Measurements from ENCODE around the gene RBBP5. TPM values are rescaled to one million over a fixed set of nuclear protein-coding genes. Genes with fewer than 3 reads are reported as not detected.

The RBBP5 gene
- total RNA-seq, 2 donors from 2014 or later, result 10.0 to 11.0 TPM

- intact Hi-C loops (cut with DNase I), result no loop called here
- ATAC-seq (no peak), DNase-seq (no peak)
These were observed 56.9 kb downstream of the RBBP5 start for GRCh38 chr1:205064741-205065316.

- intact Hi-C loops (cut with DNase I), result no loop called here
- ATAC-seq (no peak), DNase-seq (no peak)
These were observed 57.5 kb downstream of the RBBP5 start for GRCh38 chr1:205064301-205064700.

DNA sequence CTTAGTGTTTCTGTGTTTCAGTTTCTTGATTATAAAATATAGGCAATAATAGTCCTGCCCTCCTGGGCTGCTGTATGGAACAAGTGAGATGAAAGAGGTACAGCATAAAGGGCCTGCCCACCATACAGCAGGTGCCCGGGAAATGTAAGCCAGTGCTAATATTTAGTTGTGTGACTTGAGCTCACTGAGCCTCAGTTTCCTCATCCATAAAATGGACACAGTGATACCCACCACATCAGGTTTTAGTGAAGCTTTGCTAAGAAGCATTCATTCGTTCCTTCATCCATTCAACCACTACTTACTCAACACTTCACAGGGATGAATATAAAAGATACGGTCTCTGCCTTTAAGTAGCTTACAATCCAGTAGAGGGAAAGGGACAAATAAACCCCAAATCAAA, 58.9 kb downstream of the RBBP5 start:
- DNase-seq, result no peak
- ATAC-seq, result no peak
- intact Hi-C loops (cut with DNase I), result no loop called here

- intact Hi-C loops (cut with DNase I), result no loop called here
- DNase-seq (no peak), ATAC-seq (no peak)
These were observed 59.5 kb downstream of the RBBP5 start for GRCh38 chr1:205062319-205062718.

- peak; percentile 69 for DNase-seq
- intact Hi-C loops (cut with DNase I), result loop anchor here in 1 of 2 donors (2.0 kb wide), 1 partner anchor 73 kb away; no protein-coding TSS in a partner anchor
- ATAC-seq, result peak; percentile 76 to 79
These were observed 60.1 kb downstream of the RBBP5 start for GRCh38 chr1:205061665-205062069.

DNA sequence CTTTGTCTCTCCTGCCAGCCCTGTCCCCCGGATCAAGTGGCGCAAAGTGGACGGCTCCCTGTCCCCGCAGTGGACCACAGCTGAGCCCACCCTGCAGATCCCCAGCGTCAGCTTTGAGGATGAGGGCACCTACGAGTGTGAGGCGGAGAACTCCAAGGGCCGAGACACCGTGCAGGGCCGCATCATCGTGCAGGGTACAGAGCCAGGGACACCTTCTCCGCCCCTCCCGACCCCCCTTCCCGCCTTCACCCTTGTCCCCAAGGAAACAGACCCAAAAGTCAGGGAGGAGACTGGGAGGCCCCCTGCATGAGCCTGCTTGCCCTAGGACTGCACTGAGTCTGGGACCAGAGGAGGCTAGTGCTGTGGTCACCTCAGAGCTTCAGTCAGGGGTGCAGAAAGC, 60.6 kb downstream of the RBBP5 start:
- intact Hi-C loops (cut with DNase I), result loop anchor here in 1 of 2 donors (2.0 kb wide), 1 partner anchor 72 kb away; no protein-coding TSS in a partner anchor
- ATAC-seq (no peak), DNase-seq (no peak)

DNA sequence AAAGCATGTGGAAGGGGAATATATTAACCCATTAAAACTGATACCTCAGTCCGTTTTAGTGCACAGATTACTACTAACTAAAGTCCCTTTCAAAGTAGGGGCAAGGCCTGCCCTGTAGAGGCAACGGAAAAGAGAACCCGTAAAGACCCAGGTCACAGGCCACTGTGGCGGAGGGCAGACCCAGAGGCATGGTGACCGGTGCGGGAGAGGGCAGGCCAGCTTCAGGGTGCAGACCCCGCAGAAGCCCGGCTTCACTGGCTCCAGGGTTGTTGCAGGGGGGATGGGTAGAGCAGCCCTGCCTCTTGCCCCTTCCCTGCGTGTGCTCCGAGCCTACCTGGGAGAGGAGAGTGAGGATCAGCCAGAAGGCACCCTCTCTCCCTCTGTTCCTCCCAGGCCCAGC, 61.0 kb downstream of the RBBP5 start:
- intact Hi-C loops (cut with DNase I), result loop anchor here in 1 of 2 donors (2.0 kb wide), 1 partner anchor 72 kb away; no protein-coding TSS in a partner anchor
- ATAC-seq (no peak), DNase-seq (no peak)

- intact Hi-C loops (cut with DNase I), result loop anchor here (2.0 to 5.0 kb wide), 2 partner anchors 71 to 72 kb away; no protein-coding TSS in a partner anchor
- DNase-seq, result no peak
These were observed 62.1 kb downstream of the RBBP5 start for GRCh38 chr1:205059660-205060059.

DNA sequence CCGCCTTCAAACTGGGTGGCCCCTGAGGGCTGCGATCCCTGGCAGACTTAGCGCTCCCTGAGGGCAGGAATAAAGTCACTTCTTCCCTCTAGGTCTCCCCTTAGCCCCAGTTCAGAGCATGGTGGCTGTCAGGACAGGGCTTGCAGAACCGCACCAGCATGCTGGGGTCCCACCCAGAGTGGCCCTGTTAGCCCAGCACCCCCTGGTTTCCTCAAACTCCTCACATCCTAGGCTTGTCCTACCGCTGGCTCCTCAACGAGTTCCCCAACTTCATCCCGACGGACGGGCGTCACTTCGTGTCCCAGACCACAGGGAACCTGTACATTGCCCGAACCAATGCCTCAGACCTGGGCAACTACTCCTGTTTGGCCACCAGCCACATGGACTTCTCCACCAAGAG, 62.9 kb downstream of the RBBP5 start:
- ATAC-seq (no peak), DNase-seq (no peak)
- intact Hi-C loops (cut with DNase I), result loop anchor here in 1 of 2 donors (5.0 kb wide), 1 partner anchor 72 kb away; no protein-coding TSS in a partner anchor

More at GRCh38 chr1:205059660-205060059, 62.1 kb downstream of the RBBP5 start:
- ATAC-seq, result no peak

- ATAC-seq, result no peak
- DNase-seq, result no peak
- intact Hi-C loops (cut with DNase I), result loop anchor here in 1 of 2 donors (5.0 kb wide), 1 partner anchor 71 kb away; no protein-coding TSS in a partner anchor
These were observed 63.8 kb downstream of the RBBP5 start for GRCh38 chr1:205057808-205058575.

- DNase-seq (no peak), ATAC-seq (no peak)
- intact Hi-C loops (cut with DNase I), result loop anchor here in 1 of 2 donors (5.0 kb wide), 1 partner anchor 70 kb away; no protein-coding TSS in a partner anchor
These were observed 64.7 kb downstream of the RBBP5 start for GRCh38 chr1:205056956-205057568.

GRCh38 chr1:205056188-205056611, 65.6 kb downstream of the RBBP5 start:
- DNase-seq (no peak), ATAC-seq (no peak)
- intact Hi-C loops (cut with DNase I), result loop anchor here in 1 of 2 donors (5.0 kb wide), 1 partner anchor 69 kb away; no protein-coding TSS in a partner anchor

DNA sequence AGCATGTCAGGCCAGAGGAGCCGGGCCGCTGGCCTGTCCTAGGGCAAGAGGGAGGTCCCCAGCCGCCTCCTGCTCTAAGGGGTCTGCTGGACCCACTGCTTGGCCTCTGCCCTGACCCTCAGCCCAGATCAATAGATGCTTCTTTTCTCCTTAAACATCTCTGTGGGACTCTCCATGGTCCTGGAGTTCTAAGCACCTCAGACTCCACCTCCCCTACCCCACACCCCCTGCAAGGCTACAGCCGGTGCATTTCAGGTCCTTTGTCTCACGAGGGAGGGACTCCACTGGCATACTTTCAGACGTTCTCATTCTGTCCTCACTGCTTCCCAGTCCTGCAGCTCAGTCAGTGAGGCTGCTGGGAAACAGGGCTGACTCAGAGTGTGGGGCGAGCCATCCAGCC, 67.8 kb downstream of the RBBP5 start:
- DNase-seq, result no peak
- ATAC-seq, result peak in 1 of 2 donors; percentile 16
- intact Hi-C loops (cut with DNase I), result no loop called here

DNA sequence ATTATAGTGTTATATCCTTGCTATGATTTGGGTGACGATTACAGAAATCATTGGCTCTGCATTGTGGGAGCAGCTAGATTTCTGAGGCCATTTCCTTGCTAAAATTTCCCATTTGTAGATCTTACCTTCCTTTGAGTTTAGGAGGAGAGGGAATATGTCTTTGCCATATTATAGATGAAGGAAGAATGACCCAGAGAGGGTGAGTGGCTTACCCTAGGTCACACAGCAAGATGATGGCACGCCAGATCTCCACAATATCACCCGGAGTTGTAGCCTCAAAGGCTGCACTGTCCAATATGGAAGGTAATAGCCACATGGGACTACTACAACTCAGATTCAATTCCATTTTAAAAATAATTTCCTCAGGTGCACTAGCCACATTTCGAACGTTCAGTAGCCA, 68.5 kb downstream of the RBBP5 start:
- DNase-seq (no peak), ATAC-seq (no peak)
- intact Hi-C loops (cut with DNase I), result no loop called here

DNA sequence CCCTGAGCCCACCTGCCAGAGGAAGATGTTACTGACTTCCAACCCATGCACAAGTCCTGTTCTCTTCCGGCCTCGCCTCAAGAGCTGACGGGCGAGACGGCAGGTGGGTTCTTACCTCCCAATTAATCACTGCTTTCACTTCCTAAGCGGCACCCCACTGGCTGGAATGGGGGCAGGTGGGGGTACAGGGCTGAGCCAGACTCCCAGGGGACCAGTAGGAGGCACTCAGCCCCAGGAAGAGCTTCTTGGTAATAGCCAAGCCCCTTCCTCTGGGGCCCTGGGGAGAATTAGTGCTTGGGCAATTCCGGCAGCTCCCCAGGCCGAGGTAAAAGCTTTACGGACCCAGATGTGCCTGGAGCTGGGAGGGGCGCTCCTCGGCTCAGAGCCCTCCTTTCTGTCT, 69.1 kb downstream of the RBBP5 start:
- no peak for ATAC-seq
- no peak for DNase-seq
- intact Hi-C loops (cut with DNase I), result no loop called here

- peak in 1 of 2 donors; percentile 15 for ATAC-seq
These were observed 72.3 kb downstream of the RBBP5 start for GRCh38 chr1:205049479-205049878.

GRCh38 chr1:205048382-205048781, 73.4 kb downstream of the RBBP5 start:
- DNase-seq, result no peak
- ATAC-seq, result no peak
- intact Hi-C loops (cut with DNase I), result no loop called here

More at GRCh38 chr1:205049479-205049878, 72.3 kb downstream of the RBBP5 start:
- no peak for DNase-seq
- intact Hi-C loops (cut with DNase I), result no loop called here

- DNase-seq, result no peak
- intact Hi-C loops (cut with DNase I), result no loop called here
- ATAC-seq, result no peak
These were observed 74.0 kb downstream of the RBBP5 start for GRCh38 chr1:205047764-205048231.

DNA sequence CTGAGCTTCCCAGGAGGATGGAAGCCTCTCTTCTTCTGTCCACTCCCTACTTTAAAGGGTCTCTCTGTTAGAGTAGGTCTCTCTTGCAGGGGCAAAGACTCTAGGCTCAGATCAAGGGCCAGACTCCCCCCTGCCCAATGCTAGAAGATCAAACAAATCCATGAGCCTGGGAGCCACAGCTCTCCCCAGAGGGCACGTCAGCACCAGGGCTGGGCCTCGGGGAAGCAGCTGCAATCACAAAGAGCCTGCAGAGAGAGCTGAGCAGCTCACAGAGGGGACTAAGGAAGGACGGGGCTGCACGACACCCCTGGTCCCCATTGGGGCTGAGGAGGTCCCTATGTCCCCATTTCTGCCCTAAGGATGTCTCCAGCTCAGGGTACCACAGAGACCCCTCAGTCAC, 74.9 kb downstream of the RBBP5 start:
- no peak for ATAC-seq
- no peak for DNase-seq
- intact Hi-C loops (cut with DNase I), result no loop called here

DNA sequence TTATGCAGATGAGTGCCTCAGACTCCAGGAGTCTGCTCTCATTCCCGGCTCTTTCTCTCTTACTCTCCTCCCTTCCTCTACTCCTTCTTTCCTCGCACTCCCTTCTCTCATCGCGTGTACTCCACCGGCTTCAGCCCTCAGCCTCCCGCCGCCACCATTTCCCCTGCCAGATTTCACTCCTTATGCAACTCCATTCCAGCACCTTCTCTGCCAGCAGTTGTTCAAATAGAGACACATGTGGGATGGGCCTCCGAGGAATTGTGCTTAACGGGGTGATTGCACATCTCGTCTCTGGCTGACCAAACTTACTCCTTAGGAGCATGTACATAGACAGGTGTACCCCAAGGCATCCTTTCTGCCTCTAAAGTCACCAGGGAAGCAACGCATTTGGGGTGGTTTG, 76.6 kb downstream of the RBBP5 start:
- DNase-seq (no peak), ATAC-seq (peak in 1 of 2 donors; percentile 28)
- intact Hi-C loops (cut with DNase I), result no loop called here

Data from left cardiac atrium (tissue), 4 donors.